ENCODE results near the gene ANXA2R.
"Not testable (repeated sequence)": the region's sequence is repeated elsewhere in the genome, so short reads cannot be mapped to it uniquely, and the experiment has no call there.

ANXA2R gene

DNA sequence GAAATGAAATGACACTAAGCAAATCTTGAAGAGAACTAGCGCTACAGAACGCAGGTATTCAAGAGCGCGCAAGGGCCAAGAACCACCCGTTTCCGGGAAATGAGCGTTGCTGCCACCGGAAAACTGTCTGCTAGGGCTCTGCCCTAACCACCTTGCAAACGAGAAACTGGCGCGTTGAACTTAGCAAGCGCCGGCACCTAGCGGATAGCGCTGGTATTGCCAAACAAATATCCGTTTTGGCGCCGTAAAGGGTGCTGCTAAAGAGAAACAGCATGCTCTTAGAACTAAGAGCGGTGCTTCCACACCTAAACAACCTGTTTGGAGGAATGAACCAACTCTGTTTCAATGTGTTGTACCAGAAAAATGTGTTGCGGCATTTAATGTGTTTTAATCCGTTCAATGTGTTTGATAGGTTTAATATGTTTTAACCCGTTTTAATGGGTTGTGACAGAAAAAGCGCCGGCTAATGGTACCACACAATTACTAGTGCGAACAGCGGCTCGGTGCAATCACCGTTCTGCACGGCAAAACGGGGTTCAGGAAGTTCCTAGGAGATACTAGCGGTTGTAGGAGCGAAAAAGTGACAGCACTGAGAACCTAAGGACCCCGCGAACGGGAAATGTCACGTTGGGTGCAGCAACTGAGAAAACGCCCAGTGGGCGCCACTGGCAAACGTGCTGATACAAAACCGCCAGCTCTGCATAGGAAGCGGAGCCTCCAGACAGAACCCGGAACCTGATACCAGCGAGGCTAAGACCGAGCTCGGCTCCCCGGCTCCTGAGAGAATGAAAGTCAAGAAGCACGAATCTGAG is at the start of gene ANXA2R:
Gene ANXA2R (minus strand): TSS at position 33 of the 812 bp plus-strand sequence. CDS start 273 bp downstream, outside the sequence.
- FAIRE-seq, result peak; percentile 55

GRCh38 chr5:43086118-43086908 is 46.2 kb upstream of the ANXA2R start:
- FAIRE-seq; DNase-seq (ENCODE audit: insufficient read length, low spot score): not testable (repeated sequence)

More for the DNA sequence above, at the start of gene ANXA2R:
- no peak for DNase-seq (ENCODE audit: insufficient read length, low spot score)

- FAIRE-seq (no peak), DNase-seq (ENCODE audit: insufficient read length, low spot score) (no peak)
Measured at GRCh38 chr5:43085453-43085852, 45.3 kb upstream of the ANXA2R start.

GRCh38 chr5:43084468-43084867 is 44.3 kb upstream of the ANXA2R start:
- not testable (repeated sequence) for DNase-seq (ENCODE audit: insufficient read length, low spot score); FAIRE-seq

DNA sequence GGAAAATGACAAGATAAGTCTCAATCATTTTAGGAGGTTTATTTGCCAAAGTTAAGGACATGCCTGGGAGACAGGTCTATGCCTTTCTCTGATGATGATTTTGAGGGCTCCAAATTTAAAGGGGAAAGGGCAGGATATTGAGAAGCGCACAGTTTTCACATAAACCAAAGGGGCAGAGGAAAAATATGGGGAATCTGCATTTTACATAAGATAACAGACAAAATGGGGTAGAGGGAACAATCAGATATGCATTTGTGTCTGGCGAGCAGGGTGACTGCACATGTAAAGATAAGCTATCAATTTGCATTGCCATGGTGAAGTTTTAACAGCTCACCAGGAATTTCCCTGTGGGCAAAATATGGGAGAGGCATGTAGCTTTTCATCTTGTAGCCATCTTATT is 41.2 kb upstream of the ANXA2R start:
- not testable (repeated sequence) for DNase-seq (ENCODE audit: insufficient read length, low spot score); FAIRE-seq

GRCh38 chr5:43078956-43079355 is 38.8 kb upstream of the ANXA2R start:
- DNase-seq (ENCODE audit: insufficient read length, low spot score) (peak; percentile 88), FAIRE-seq (no peak)

DNA sequence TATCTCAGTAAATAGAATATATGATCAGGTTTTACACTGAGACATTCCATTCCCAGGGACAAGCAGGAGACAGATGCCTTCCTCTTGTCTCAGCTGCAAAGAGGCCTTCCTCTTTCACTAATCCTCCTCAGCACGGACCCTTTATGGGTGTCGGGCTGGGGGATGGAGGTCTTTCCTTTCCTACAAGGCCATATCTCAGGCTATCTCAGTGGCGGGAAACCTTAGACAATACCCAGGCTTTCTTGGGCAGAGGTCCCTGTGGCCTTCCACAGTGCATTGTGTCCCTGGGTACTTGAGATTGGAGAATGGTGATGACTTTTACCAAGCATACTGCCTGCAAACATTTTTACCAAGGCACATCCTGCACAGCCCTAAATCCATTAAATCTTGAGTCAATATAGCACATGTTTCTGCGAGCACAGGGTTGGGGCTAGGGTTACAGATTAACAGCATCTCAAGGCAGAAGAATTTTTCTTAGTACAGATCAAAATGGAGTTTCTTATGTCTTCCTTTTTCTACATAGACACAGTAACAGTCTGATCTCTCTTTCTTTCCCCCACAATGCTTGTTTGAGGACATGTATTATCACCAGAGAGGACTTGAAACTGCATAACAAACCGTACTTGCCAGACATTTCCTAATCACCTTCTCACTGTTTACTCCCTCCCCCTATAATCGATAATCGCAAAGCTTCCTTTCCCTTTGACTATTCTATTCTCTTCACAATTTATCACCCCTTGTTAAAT is 37.5 kb upstream of the ANXA2R start:
- not testable (repeated sequence) for FAIRE-seq; DNase-seq (ENCODE audit: insufficient read length, low spot score)

DNA sequence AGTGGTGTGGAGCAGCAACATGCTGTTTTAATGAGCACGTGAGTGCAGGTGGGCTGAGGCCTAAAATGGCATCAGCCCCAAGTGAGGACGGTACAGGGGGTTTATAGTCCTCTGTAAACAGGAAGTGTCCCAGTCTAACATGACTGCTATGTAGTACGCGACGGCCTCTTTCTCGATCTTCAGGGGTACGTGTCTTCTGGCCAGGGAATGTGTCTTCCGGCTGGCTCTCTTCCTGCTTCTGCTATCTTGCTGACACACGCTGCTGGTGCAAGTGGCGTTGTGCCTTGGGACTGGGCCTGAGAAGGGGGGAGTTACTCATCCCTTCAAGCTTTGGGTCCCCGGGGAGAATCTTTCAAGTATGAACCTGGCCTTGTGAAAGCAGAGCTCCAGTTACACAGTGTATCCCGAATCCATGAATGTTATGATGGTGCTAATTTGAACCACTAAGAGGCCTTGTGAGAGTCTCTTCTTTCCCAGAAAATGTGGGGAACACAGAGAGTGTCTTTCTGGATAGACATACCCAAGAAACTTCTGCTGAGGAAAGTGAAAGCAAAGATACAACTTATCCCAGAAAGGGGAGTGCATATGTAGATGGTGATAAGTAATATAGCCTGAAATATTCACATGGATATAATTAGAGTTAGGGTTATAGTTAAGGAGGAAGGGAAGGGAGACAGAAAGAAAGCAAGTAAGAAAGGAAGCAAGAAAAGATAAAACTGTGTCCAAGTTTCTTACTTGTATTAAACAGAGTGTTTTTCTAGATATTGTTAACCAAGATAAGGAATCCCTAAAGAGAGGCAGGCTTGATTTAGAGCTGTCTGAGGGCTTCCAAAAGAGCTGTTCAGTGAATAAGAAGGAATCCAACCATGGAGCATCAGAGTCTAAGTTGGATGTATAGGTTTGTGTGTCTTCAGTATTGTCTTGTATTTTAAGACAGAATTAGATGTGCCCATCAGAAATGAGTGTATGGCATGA is 35.5 kb upstream of the ANXA2R start:
- FAIRE-seq, result no peak
- no peak for DNase-seq (ENCODE audit: insufficient read length, low spot score)

DNA sequence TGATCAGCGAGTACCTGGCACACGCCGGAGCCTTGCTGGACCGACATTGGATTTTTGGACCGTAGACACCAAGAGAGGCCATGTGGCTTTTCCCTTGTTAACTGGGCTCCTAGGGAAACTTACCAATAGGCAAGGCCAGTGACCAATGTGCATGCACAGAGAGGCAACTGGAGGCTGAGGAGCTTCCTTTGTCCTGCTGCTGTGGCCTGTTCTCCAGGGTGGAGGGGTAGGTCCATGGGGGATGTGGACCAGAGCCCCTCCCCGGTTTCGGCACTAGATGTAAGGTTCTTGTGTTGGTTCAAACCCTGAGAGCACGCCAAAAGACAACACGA is 34.8 kb upstream of the ANXA2R start:
- FAIRE-seq (no peak), DNase-seq (ENCODE audit: insufficient read length, low spot score) (no peak)

- DNase-seq (ENCODE audit: insufficient read length, low spot score) (peak; percentile 51), FAIRE-seq (peak; percentile 60)
Measured at GRCh38 chr5:43073597-43074546, 33.8 kb upstream of the ANXA2R start.

- DNase-seq (ENCODE audit: insufficient read length, low spot score); FAIRE-seq: not testable (repeated sequence)
Measured at GRCh38 chr5:43069401-43069720, 29.2 kb upstream of the ANXA2R start.

DNA sequence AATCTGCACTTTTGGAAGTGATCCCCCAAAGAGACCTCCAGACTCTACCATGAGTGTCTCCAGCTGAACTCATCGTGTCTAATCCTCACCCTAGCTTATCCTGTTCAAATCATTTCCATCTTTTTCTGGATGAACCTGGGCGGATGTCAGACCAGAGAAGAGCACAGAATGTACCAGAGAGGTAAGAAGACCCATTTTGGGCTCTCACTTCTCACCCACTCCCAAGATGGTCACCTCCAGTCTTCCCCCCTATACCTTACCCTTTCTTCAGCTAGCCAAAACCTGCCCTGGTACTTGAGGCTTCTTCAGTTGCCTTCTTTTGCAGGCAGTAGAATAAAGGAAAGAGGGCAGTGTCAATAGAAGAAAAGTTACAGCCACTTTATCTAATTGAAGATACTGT is 27.9 kb upstream of the ANXA2R start:
- DNase-seq (ENCODE audit: insufficient read length, low spot score), result no peak
- FAIRE-seq, result no peak

DNA sequence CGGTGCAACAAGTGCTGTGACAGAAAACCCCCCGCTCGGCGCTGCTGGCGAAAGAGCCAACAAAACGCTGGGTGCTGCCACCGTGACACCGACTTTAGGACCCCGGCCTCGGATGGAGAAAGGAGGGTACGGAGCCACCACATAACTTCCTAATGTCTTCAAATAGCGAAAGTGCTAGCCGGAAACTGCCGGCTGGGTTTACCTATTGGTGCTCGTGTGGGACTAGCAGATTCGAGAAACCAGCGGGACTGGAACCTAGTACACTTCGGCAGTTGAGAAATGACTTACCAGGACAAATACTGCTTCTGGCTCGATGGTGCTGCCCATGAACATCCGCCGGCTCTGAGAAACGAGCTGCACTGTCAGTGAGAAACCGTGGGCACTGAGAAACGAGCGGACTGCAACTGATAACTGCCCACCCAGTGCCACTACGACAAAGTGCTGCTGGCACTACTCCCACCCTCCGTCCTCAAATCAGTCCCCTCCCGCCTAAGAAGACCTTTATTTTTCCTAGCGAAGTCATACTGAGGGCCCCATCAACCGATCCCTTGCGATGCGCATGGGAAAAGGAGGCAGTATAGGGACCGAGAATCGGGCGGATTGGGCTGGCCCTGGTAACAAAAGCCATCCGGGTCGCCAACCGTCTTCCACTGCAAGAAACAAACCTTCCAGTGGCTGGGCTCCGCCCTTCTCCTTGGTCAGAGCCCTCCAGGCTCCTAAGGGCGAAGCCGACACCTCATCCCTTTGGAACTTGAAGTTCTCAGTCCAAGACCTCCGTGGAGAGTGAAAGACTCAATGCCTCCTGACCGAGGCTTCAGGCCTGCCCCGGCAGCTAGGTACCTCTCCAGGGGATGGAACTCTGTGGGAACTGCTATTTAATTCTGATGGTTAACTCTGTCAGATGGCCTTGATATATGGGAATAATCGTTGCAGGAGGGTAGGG is 27.0 kb upstream of the ANXA2R start:
- peak; percentile 81 for DNase-seq (ENCODE audit: insufficient read length, low spot score)
- no peak for FAIRE-seq

DNA sequence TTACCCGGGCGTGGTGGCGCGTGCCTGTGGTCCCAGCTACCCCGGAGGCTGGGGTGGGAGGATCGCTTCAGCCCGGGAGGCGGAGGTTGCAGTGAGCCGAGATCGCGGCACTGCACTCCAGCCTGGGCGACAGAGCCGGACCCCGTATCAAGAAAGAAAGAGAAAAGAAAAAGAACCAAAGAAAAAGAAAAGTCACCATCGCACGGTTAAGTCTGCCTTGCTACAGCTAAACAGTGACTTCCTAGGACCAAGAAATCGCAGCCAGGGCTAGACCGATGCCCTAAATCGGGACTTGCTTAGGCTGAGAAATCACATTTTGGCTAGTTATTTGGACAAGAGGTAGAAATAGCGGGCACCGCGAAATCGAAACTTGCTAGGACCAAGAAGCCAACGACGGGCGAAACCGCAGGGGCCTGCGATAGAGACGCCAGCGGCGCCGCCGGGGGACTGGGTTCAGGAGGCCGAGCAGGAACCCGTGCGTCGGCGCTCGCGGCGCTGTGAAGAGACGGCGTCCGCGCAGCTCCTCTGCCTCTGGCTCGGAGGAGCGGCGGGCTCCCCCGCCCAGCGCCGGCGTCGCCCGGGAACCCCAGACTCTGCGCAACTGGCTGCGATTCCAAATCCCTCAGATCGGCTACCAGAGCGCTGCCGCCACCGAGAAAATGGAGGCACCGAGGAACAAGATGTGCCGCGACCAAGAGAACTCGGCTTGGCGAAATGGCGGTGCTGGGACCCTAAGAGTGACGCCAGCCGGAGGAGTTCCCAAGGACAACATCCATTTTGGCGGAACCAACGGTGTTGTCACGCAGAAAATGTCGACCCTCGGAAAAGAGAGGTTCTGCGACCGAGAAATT is 26.1 kb upstream of the ANXA2R start:
- DNase-seq (ENCODE audit: insufficient read length, low spot score) (no peak), FAIRE-seq (no peak)

- no peak for DNase-seq (ENCODE audit: insufficient read length, low spot score)
- no peak for FAIRE-seq
Measured at GRCh38 chr5:43065387-43065947, 25.3 kb upstream of the ANXA2R start.

GRCh38 chr5:43063721-43064171 is 23.6 kb upstream of the ANXA2R start:
- FAIRE-seq (no peak), DNase-seq (ENCODE audit: insufficient read length, low spot score) (no peak)

Data from HTR-8/SVneo (cell line).